SJSA1 (cell line): Measurements from ENCODE around the gene TSEN34. TPM values are rescaled to one million over a fixed set of nuclear protein-coding genes. Genes with fewer than 3 reads are reported as not detected.

ENCODE experiments used
- DNase-seq, 2 experiments: peaks; one replicate each; pipeline ENCODE4 v3.0.0-alpha.2; 2015 to 2020; ENCODE audit warnings: low spot score in 2 of 2, low read depth in 1 of 2
- H3K27ac ChIP-seq: fragments of 250-450 bp; sonication (Bioruptor Pico); 2 replicates; pipeline ENCODE4 v1.5.1; 2020; ENCODE audit warnings: mild to moderate bottlenecking, moderate library complexity
- H3K27me3 ChIP-seq: fragments of 250-450 bp; sonication (Bioruptor Pico); replicated peaks from 2 replicates; pipeline ENCODE4 v1.5.1; 2020; ENCODE audit warnings: mild to moderate bottlenecking, moderate library complexity
- H3K36me3 ChIP-seq: fragments of 250-450 bp; sonication (Bioruptor Pico); 2 replicates; pipeline ENCODE4 v1.5.1; 2020; ENCODE audit warnings: mild to moderate bottlenecking
- H3K4me1 ChIP-seq: fragments of 250-450 bp; sonication (Bioruptor Pico); replicated peaks from 2 replicates; pipeline ENCODE4 v1.6.1; 2021; ENCODE audit warnings: mild to moderate bottlenecking
- H3K4me3 ChIP-seq: fragments of 250-450 bp; sonication (Bioruptor Pico); 2 replicates; pipeline ENCODE4 v1.5.1; 2020; ENCODE audit warnings: mild to moderate bottlenecking
- H3K9me3 ChIP-seq: fragments of 250-450 bp; sonication (Bioruptor Pico); replicated peaks from 2 replicates; pipeline ENCODE4 v1.5.1; 2020; ENCODE audit warnings: mild to moderate bottlenecking
- total RNA-seq: library from RNA; depleted of rRNA; stranded (reverse); fragments of >200 nt; shearing (Covaris generic); gene quantifications from 2 replicates; pipeline ENCODE4 v1.2.3, GENCODE V29; 2014

TSEN34 gene
- total RNA-seq, 1 experiment from 2014 or later: 85.4 TPM

- Histone ChIP-seq H3K9me3 (no peaks in the 10 kb centered on the region), H3K4me1 (peaks cover 14% of the 10 kb centered on the region), H3K36me3 (peaks cover 76% of the 10 kb centered on the region)
Measured at GRCh38 chr19:54155694-54156093, 35.4 kb upstream of the TSEN34 start.

GRCh38 chr19:54156490-54156889, 34.6 kb upstream of the TSEN34 start:
- H3K27ac ChIP-seq: no peak overlapping the region
- H3K36me3 ChIP-seq: peaks cover 68% of the 10 kb centered on the region
- H3K4me3 ChIP-seq: no peak overlapping the region
- no peak for DNase-seq
- H3K27me3 ChIP-seq: no peaks in the 10 kb centered on the region
- no peaks in the 10 kb centered on the region for H3K9me3 ChIP-seq
- H3K4me1 ChIP-seq: peaks cover 17% of the 10 kb centered on the region

More at GRCh38 chr19:54155694-54156093, 35.4 kb upstream of the TSEN34 start:
- H3K27ac ChIP-seq: no peak overlapping the region
- no peak overlapping the region for H3K4me3 ChIP-seq
- no peaks in the 10 kb centered on the region for H3K27me3 ChIP-seq
- DNase-seq: no peak

- Histone ChIP-seq H3K9me3 (no peaks in the 10 kb centered on the region), H3K4me3 (no peak overlapping the region), H3K27ac (no peak overlapping the region), H3K4me1 (peaks cover 17% of the 10 kb centered on the region), H3K27me3 (no peaks in the 10 kb centered on the region), H3K36me3 (peaks cover 64% of the 10 kb centered on the region)
- DNase-seq: no peak
Measured at GRCh38 chr19:54156953-54157352, 34.2 kb upstream of the TSEN34 start.

- peak overlapping the region; percentile 63 for H3K4me3 ChIP-seq
- peaks cover 45% of the 10 kb centered on the region for H3K36me3 ChIP-seq
- H3K27me3 ChIP-seq: no peaks in the 10 kb centered on the region
- peak overlapping the region; percentile 83 for H3K27ac ChIP-seq
- no peak for DNase-seq
- H3K4me1 ChIP-seq: peaks cover 17% of the 10 kb centered on the region
- H3K9me3 ChIP-seq: no peaks in the 10 kb centered on the region
Measured at GRCh38 chr19:54158812-54159351, 32.2 kb upstream of the TSEN34 start.

- DNase-seq: peak; percentile 99 to 100
- Histone ChIP-seq H3K4me1 (peaks cover 17% of the 10 kb centered on the region), H3K4me3 (peak within 1 kb of the TSS; percentile 63), H3K27me3 (no peaks in the 10 kb centered on the region), H3K27ac (peak within 1 kb of the TSS; percentile 83), H3K36me3 (peaks cover 38% of the 10 kb centered on the region), H3K9me3 (no peaks in the 10 kb centered on the region)
Measured at GRCh38 chr19:54159352-54160181, 31.5 kb upstream of the TSEN34 start, which contains the start of gene LENG1. TSS of gene LENG1 (minus strand) at chr19:54159721. CDS start at chr19:54159695, 26 bp downstream.

GRCh38 chr19:54160182-54160811, 30.8 kb upstream of the TSEN34 start:
- peaks cover 17% of the 10 kb centered on the region for H3K4me1 ChIP-seq
- H3K27me3 ChIP-seq: no peaks in the 10 kb centered on the region
- H3K36me3 ChIP-seq: peaks cover 30% of the 10 kb centered on the region
- no peaks in the 10 kb centered on the region for H3K9me3 ChIP-seq
- H3K27ac ChIP-seq: peak overlapping the region; percentile 68
- peak overlapping the region; percentile 63 for H3K4me3 ChIP-seq
- no peak for DNase-seq

GRCh38 chr19:54160854-54161253, 30.3 kb upstream of the TSEN34 start:
- H3K36me3 ChIP-seq: peaks cover 25% of the 10 kb centered on the region
- no peaks in the 10 kb centered on the region for H3K9me3 ChIP-seq
- H3K4me3 ChIP-seq: peak overlapping the region; percentile 63
- no peak for DNase-seq
- no peaks in the 10 kb centered on the region for H3K27me3 ChIP-seq
- peaks cover 17% of the 10 kb centered on the region for H3K4me1 ChIP-seq
- no peak overlapping the region for H3K27ac ChIP-seq

- Histone ChIP-seq H3K27ac (no peak overlapping the region), H3K36me3 (peaks cover 10% of the 10 kb centered on the region), H3K27me3 (no peaks in the 10 kb centered on the region), H3K4me3 (peak overlapping the region; percentile 28), H3K9me3 (no peaks in the 10 kb centered on the region), H3K4me1 (peaks cover 17% of the 10 kb centered on the region)
- DNase-seq: peak; percentile 76 to 78
Measured at GRCh38 chr19:54162241-54162805, 28.8 kb upstream of the TSEN34 start.

- H3K9me3 ChIP-seq: no peaks in the 10 kb centered on the region
- no peak for DNase-seq
- no peaks in the 10 kb centered on the region for H3K27me3 ChIP-seq
- peaks cover 17% of the 10 kb centered on the region for H3K4me1 ChIP-seq
- no peak overlapping the region for H3K27ac ChIP-seq
- H3K4me3 ChIP-seq: no peak overlapping the region
- peaks cover 5% of the 10 kb centered on the region for H3K36me3 ChIP-seq
Measured at GRCh38 chr19:54162884-54163283, 28.2 kb upstream of the TSEN34 start.

GRCh38 chr19:54164369-54165068, 26.6 kb upstream of the TSEN34 start:
- Histone ChIP-seq H3K4me3 (no peak overlapping the region), H3K36me3 (no peaks in the 10 kb centered on the region), H3K4me1 (peaks cover 12% of the 10 kb centered on the region), H3K9me3 (no peaks in the 10 kb centered on the region), H3K27me3 (no peaks in the 10 kb centered on the region), H3K27ac (no peak overlapping the region)
- DNase-seq: peak; percentile 31 to 80

GRCh38 chr19:54165222-54165621, 25.9 kb upstream of the TSEN34 start:
- Histone ChIP-seq H3K9me3 (no peaks in the 10 kb centered on the region), H3K36me3 (no peaks in the 10 kb centered on the region)

GRCh38 chr19:54168174-54168917, 22.8 kb upstream of the TSEN34 start:
- Histone ChIP-seq H3K27ac (no peak overlapping the region), H3K4me3 (no peak overlapping the region), H3K27me3 (no peaks in the 10 kb centered on the region), H3K4me1 (peaks cover 3% of the 10 kb centered on the region; the same call in 1 of the 2 replicates), H3K9me3 (no peaks in the 10 kb centered on the region), H3K36me3 (no peaks in the 10 kb centered on the region)
- DNase-seq: peak; percentile 74 to 93

More at GRCh38 chr19:54165222-54165621, 25.9 kb upstream of the TSEN34 start:
- Histone ChIP-seq H3K4me3 (no peak overlapping the region), H3K27me3 (no peaks in the 10 kb centered on the region), H3K27ac (no peak overlapping the region), H3K4me1 (peaks cover 10% of the 10 kb centered on the region)
- no peak for DNase-seq
